Measurements from ENCODE around the gene LHFPL2.
"Not testable (repeated sequence)": the region's sequence is repeated elsewhere in the genome, so short reads cannot be mapped to it uniquely, and the experiment has no call there.

The LHFPL2 gene

DNA sequence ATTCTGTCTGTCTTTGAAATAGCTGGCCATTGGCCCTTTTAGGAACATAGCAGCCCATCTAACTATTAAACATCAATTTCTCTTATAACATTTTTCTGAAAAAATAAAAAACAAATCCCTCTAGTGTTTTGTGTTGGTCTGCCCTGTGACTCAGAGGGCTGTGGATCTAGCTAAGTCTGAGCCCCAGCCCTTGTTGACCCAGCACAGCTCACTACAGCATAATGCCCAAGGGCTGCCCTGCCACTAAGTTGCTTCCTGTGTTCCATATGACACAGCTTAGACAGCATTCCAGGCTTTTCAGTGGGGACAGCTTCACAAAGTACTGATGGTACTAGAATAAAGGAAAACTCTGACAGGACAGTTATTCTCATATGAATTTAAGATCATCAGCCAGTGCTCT is 152.2 kb downstream of the LHFPL2 start:
- no peak for DNase-seq

DNA sequence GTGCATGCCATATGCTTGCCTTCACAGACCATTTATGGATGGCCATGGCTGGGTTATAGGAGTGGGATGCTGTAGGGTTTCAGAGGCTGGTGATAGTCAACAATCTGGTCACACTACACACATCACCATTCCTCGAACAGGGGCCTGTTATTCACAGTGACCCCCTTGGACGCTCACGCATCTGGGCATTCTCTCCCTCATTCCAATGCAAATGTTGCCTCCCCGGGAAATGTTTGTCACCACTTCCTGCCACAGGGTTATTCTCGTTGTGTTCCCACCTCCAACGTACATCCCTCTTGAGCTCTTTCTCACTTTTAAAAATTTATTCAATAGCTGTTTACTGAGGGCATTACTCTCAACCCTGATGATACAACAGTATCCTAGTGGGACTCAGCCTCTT is 152.8 kb downstream of the LHFPL2 start:
- DNase-seq = no peak

DNA sequence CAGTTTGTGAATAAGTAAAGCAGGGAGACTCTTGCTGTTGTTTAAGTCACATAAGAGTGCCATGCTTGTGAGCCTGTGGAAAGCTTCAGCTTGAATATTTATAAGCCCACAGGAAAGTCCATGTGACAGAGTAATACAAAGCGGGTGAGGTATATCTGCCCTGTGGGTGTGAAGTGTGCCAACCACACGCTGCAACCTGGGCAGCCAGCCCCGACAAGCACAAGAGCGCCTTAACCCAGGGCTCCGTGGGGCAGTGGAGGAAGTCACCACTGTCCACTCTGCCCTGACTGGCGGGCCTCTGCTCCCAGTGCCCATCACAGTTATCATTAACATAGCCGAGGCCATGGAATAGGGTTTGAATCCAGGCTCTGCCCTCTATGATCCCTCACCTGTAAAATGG is 155.9 kb downstream of the LHFPL2 start:
- DNase-seq = no peak

GRCh38 chr5:78492224-78492623 is 156.3 kb downstream of the LHFPL2 start:
- no peak for DNase-seq

- no peak for DNase-seq
These were observed 157.7 kb downstream of the LHFPL2 start for GRCh38 chr5:78490709-78491485.

DNA sequence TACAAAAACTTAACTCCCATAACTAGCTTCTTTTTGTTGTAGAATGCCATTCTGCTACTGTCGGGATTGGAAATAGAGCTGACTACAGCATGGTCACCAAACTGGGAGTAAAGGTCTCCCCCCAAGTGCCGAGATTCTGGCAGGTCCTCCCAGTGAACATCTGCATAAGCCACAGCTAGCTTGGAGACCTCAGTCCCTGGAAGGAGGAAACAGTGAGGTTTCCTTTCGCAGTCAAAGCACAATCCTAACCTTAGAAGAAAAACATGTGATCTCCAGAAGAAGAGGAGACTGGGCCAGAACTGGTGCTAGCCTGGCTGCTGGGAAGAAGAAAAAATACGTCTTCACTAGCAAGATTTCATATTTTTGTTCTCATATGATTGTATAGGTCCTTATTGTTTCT is 160.7 kb downstream of the LHFPL2 start:
- no peak for DNase-seq

GRCh38 chr5:78486218-78486617 is 162.4 kb downstream of the LHFPL2 start:
- DNase-seq = no peak

- DNase-seq = peak; percentile 26
These were observed 164.6 kb downstream of the LHFPL2 start for GRCh38 chr5:78483809-78484521.

- no peak for DNase-seq
These were observed 165.6 kb downstream of the LHFPL2 start for GRCh38 chr5:78482948-78483347.

DNA sequence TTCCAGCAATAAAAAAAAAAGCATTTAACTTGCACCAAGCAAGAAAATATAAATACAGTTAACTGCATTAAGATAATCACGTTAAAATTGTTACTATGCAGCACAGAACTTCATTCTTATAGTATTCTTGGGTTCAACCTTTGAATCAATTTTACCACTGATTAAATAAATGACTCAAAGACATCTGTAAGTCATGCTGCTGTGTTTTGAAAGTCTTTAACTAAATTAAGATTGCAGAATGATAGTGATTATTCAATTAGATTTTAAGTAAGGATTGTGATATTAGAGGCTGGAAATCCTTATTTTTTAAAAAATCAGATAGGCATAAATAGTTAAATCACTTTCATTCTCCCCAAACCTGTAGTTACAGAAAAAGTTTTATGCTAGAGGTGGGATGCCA is 171.8 kb downstream of the LHFPL2 start:
- DNase-seq = no peak

- DNase-seq = no peak
These were observed 173.2 kb downstream of the LHFPL2 start for GRCh38 chr5:78475370-78475769.

DNA sequence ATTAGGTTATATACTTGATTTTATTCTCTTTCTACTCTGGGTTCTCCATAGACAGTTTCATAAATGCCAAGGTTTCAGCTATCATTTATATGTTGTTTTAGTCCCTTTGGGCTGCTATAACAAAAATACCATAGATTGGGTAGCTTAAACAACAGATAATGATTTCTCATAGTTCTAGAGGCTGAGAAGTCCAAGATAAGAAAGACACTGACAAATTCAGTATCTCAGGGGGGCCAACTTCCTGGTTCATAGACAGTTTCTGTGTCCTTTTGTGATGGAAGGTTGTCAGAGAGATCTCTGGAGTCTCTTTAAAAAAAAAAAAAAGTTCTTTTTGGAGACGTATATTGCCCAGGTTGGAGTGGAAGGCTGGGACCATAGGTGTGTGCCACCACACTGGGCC is 174.8 kb downstream of the LHFPL2 start:
- no peak for DNase-seq

- DNase-seq = no peak
These were observed 176.0 kb downstream of the LHFPL2 start for GRCh38 chr5:78472469-78473106.

- no peak for DNase-seq
These were observed 176.7 kb downstream of the LHFPL2 start for GRCh38 chr5:78471896-78472295.

DNA sequence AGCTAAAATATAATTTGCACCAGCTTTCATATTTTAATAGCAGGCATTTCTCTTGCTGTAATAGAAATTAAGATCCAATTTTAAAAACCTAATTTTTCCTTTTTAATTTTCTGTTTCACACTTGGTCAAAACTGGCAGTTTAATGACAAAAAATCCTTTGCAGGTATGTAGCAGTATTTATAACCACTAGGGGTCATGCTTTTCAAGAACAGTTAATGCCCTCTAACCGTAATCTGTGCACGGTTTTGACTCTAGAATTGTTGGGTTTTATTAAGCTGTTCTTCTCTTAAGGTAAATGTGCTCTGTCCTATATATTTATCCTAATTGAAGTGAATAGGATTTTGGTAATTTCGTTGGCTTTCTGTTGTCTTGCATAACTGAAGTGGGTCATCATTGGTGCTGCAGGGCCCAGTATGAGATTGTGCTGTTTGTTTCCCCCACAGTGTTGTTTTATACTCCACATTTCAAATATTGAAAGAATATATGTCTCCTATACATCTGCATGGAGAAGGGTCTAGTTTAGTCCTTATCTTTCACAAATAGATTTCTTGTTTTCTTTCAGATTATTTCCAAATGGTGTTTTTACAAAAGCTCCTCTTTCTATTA is 180.7 kb downstream of the LHFPL2 start:
- peak; percentile 31 for DNase-seq

- no peak for DNase-seq
These were observed 181.4 kb downstream of the LHFPL2 start for GRCh38 chr5:78467140-78467539.

- DNase-seq = no peak
These were observed 189.7 kb downstream of the LHFPL2 start for GRCh38 chr5:78458843-78459242.

DNA sequence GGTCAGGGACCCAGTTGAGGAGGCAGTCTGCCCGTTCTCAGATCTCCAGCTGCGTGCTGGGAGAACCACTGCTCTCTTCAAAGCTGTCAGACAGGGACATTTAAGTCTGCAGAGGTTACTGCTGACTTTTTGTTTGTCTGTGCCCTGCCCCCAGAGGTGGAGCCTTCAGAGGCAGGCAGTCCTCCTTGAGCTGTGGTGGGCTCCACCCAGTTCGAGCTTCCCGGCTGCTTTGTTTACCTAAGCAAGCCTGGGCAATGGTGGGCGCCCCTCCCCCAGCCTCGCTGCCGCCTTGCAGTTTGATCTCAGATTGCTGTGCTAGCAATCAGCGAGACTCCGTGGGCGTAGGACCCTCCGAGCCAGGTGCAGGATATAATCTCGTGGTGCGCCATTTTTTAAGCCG is 191.1 kb downstream of the LHFPL2 start:
- not testable (repeated sequence) for DNase-seq

DNA sequence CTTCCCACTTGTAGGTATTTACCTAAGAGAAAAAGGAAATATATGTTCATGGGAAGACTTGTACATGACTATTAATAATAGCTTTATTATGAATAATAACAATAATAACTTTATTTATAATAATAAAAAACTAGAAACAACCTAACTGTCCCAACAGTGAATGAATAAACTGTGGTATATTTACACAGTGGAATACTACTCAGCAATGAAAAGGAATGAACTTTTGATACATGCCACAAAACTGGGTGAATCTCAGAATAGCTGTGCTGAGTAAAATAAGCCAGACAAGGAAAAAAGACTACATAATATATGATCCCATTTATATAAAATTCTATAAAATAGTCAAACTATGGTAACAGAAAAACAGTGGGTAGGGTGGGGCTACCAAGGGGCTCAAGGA is 199.5 kb downstream of the LHFPL2 start:
- no peak for DNase-seq

- no peak for DNase-seq
These were observed 200.7 kb downstream of the LHFPL2 start for GRCh38 chr5:78447775-78448424.

Measured in activated CD4-positive, alpha-beta T cell treated with anti-CD3 and anti-CD28 coated beads, Interleukin-10, Interleukin-2, amounts not matched to agents 100 ng/mL and 50 ng/mL, durations not matched to agents 16 hours and 8 hours (primary cell).